GM08714 (cell line): ENCODE measurements around the gene PLAA.
A peak's percentile ranks its signal among the peaks of the same experiment; 100 is the strongest.

ENCODE experiments used
- H3K4me3 ChIP-seq: fragments of 200-500 bp; sonication (Bioruptor generic); 2 replicates; pipeline ENCODE4 v1.5.1; 2014; ENCODE audit warnings: mild to moderate bottlenecking, low read length, inconsistent platforms
- ZNF274 ChIP-seq: IDR thresholded peaks from 2 replicates; pipeline ENCODE4 v1.6.1; 2012; ENCODE audit warnings: mild to moderate bottlenecking, low read depth, low read length

Gene PLAA

GRCh38 chr9:26946753-26947727 is at the start of gene PLAA:
Gene PLAA, minus strand, starts transcription at chr9:26947242. Its CDS starts 197 bp downstream, at chr9:26947045.
- peak within 1 kb of the TSS; percentile 94 for H3K4me3 ChIP-seq
- no peak for TF ChIP-seq ZNF274

- H3K4me3 ChIP-seq, result no peak overlapping the region
- no peak for TF ChIP-seq ZNF274
Measured at GRCh38 chr9:26995810-26996209, 48.8 kb upstream of the PLAA start.

GRCh38 chr9:26983340-26983739 is 36.3 kb upstream of the PLAA start:
- TF ChIP-seq ZNF274, result no peak
- no peak overlapping the region for H3K4me3 ChIP-seq

GRCh38 chr9:26975728-26976707 is 29.0 kb upstream of the PLAA start:
- H3K4me3 ChIP-seq, result no peak overlapping the region

GRCh38 chr9:26974927-26975326 is 27.9 kb upstream of the PLAA start:
- no peak overlapping the region for H3K4me3 ChIP-seq
- no peak for TF ChIP-seq ZNF274

More at GRCh38 chr9:26975728-26976707, 29.0 kb upstream of the PLAA start:
- no peak for TF ChIP-seq ZNF274

GRCh38 chr9:26973989-26974388 is 26.9 kb upstream of the PLAA start:
- TF ChIP-seq ZNF274, result no peak
- H3K4me3 ChIP-seq, result no peak overlapping the region

GRCh38 chr9:26971721-26972120 is 24.7 kb upstream of the PLAA start:
- H3K4me3 ChIP-seq, result no peak overlapping the region
- TF ChIP-seq ZNF274, result no peak

GRCh38 chr9:26956860-26957233 is 9.8 kb upstream of the PLAA start:
- peak overlapping the region; percentile 61 for H3K4me3 ChIP-seq
- TF ChIP-seq ZNF274, result no peak

- no peak for TF ChIP-seq ZNF274
- peak within 1 kb of the TSS; percentile 61 for H3K4me3 ChIP-seq
Measured at GRCh38 chr9:26955921-26956859, 9.1 kb upstream of the PLAA start, which contains the start of gene IFT74. Gene IFT74, plus strand, starts transcription at chr9:26956412. Its CDS starts 5,556 bp downstream, at chr9:26961968.

- peak overlapping the region; percentile 61 for H3K4me3 ChIP-seq
- no peak for TF ChIP-seq ZNF274
Measured at GRCh38 chr9:26955222-26955903, 8.3 kb upstream of the PLAA start.

GRCh38 chr9:26954050-26954508 is 7.0 kb upstream of the PLAA start:
- TF ChIP-seq ZNF274, result no peak
- H3K4me3 ChIP-seq, result no peak overlapping the region

- H3K4me3 ChIP-seq, result no peak overlapping the region
- no peak for TF ChIP-seq ZNF274
Measured at GRCh38 chr9:26951794-26952193, 4.8 kb upstream of the PLAA start.
